Gastrocnemius medialis (tissue), 4 donors: ENCODE measurements around the gene XPO5. TPM values are rescaled to one million over a fixed set of nuclear protein-coding genes. Genes with fewer than 3 reads are reported as not detected.

Source experiments
- ATAC-seq, 2 donors: fragments of 150-250 bp; one replicate each; pipeline ENCODE4 v1.9.1; 2016
- DNase-seq, 2 donors: peaks; one replicate each; pipeline ENCODE4 v3.0.0-alpha.2; 2019
- H3K27ac ChIP-seq, 4 donors: fragments of 200-600 bp; sonication (generic); 1 replicate in 1 of 4; 2 replicates in 3 of 4; pipeline ENCODE4 v1.5.1; 2016 to 2018; ENCODE audit warnings: mild to moderate bottlenecking in 2 of 4, moderate library complexity in 1 of 4
- H3K27me3 ChIP-seq, 3 donors: fragments of 200-600 bp; sonication (generic) in 2 of 3; 1 replicate in 1 of 3; 2 replicates in 2 of 3; pipeline versions ENCODE4 v1.5.1 to v1.6.0; 2016 to 2019; ENCODE audit warnings: mild to moderate bottlenecking in 1 of 3, moderate library complexity in 1 of 3
- H3K36me3 ChIP-seq, 2 donors: fragments of 200-600 bp; sonication (generic) in 1 of 2; one replicate each; pipeline ENCODE4 v1.5.1; 2017 to 2018
- H3K4me1 ChIP-seq, 2 donors: fragments of 200-600 bp; sonication (generic) in 1 of 2; one replicate each; pipeline ENCODE4 v1.5.1; 2016 to 2017; ENCODE audit warnings: mild to moderate bottlenecking in 2 of 2
- H3K4me3 ChIP-seq, 4 donors: fragments of 200-600 bp; sonication (generic) in 3 of 4; 1 replicate in 1 of 4; 2 replicates in 3 of 4; pipeline ENCODE4 v1.5.1; 2016 to 2019; ENCODE audit warnings: mild to moderate bottlenecking in 2 of 4
- H3K9me3 ChIP-seq, 3 donors: fragments of 200-600 bp; sonication (generic) in 2 of 3; 1 replicate in 1 of 3; 2 replicates in 2 of 3; pipeline ENCODE4 v1.5.1; 2016 to 2019
- CTCF ChIP-seq, 5 experiments: fragments of 450-650 bp in 3 of 5; fragments of 200-600 bp in 2 of 5; sonication (generic) in 2 of 5; IDR thresholded peaks in 4 of 5; conservative IDR thresholded peaks in 1 of 5; 1 replicate in 4 of 5; 2 replicates in 1 of 5; pipeline ENCODE4 v1.5.1; 2016 to 2019; ENCODE audit warnings: antibody characterized with exemption in 5 of 5, mild to moderate bottlenecking in 3 of 5, moderate library complexity in 3 of 5
- POLR2A ChIP-seq, 2 donors: fragments of 450-650 bp; IDR thresholded peaks; one replicate each; pipeline ENCODE4 v1.6.1; 2017; ENCODE audit warnings: antibody characterized with exemption in 2 of 2, mild to moderate bottlenecking in 2 of 2, moderate library complexity in 2 of 2
- in situ Hi-C, 4 donors: fragments of 200-750 bp; cut with MboI; loops; one replicate each; pipeline versions ENCODE4 v1.15.0 to v1.8.0; 2017; ENCODE audit warnings: low sequenced_read_pairs in 4 of 4
- intact Hi-C: fragments of 100-400 bp; cut with DNase I; formaldehyde crosslinking; loops from one replicate; pipeline ENCODE4 v1.15.1; 2023; ENCODE audit warnings: low total_unique reads
- total RNA-seq, 4 donors: library from RNA; depleted of rRNA; stranded (reverse); fragments of >200 nt; gene quantifications; one replicate each; pipeline versions ENCODE4 v1.1.0 to v1.2.3, GENCODE V29; 2016

Gene XPO5
- total RNA-seq, 4 donors from 2014 or later, result 11.8 to 21.8 (median 16.6) TPM

- Histone ChIP-seq H3K9me3 (no peaks in the 10 kb centered on the region), H3K36me3 (no peaks in the 10 kb centered on the region), H3K4me3 (no peak overlapping the region), H3K27me3 (no peaks in the 10 kb centered on the region), H3K4me1 (peaks cover under 1 to 5% of the 10 kb centered on the region in 2 donors), H3K27ac (no peak overlapping the region)
- no peak for ATAC-seq
- in situ Hi-C loops, result no loop called here
- TF ChIP-seq POLR2A (IDR thresholded peaks at IDR 0.05) (no peak), CTCF (IDR thresholded peaks at IDR 0.05 in 4 of 5, conservative IDR thresholded peaks at IDR 0.05 in 1 of 5) (no peak)
- intact Hi-C loops, result no loop called here
- no peak for DNase-seq
Observed at GRCh38 chr6:43490523-43490939, 85.3 kb downstream of the XPO5 start.

- in situ Hi-C loops (no loop called here), intact Hi-C loops (no loop called here)
- no peak for TF ChIP-seq CTCF (IDR thresholded peaks at IDR 0.05 in 4 of 5, conservative IDR thresholded peaks at IDR 0.05 in 1 of 5)
- no peak for TF ChIP-seq POLR2A (IDR thresholded peaks at IDR 0.05)
- Histone ChIP-seq H3K36me3 (no peaks in the 10 kb centered on the region), H3K9me3 (no peaks in the 10 kb centered on the region), H3K4me1 (no peaks in the 10 kb centered on the region), H3K4me3 (no peak overlapping the region), H3K27ac (peak overlapping the region in 3 of 4 donors; percentile 62 to 81 (median 73)), H3K27me3 (no peaks in the 10 kb centered on the region)
- DNase-seq (no peak), ATAC-seq (no peak)
Observed at GRCh38 chr6:43489277-43490072, 86.4 kb downstream of the XPO5 start.

DNA sequence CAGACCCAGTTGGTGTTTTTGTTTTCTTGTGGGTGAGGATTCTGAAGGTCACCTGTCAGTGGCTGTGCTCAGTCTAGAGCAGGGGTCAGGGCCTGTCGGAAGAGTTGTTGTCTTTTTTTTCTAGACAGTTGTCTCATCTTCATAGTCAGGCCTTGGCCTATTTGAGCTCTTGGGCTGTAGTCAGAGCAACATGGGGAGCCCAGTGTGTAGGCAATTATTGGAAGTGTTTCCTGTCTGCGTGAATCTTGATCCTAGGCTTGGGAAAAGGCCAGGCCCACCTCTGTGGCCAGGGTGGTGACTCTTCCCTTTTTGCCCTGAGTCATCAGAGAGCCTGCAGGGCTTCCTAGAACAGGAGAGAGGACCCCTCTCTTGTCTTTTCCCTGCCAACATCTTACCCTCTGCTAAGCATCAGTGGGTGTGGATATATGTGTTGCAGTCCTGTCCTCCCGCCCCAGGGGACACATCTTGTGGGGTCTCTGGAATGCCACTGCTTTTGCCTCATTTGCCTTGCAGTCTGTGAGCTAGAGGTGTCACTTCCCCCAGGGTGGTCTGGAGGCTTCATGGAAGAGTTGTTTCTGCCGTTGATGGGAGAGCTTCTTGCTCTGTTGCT is 87.1 kb downstream of the XPO5 start:
- no peak for DNase-seq
- H3K4me3 ChIP-seq, result no peak overlapping the region
- TF ChIP-seq POLR2A (IDR thresholded peaks at IDR 0.05) (no peak), CTCF (IDR thresholded peaks at IDR 0.05 in 4 of 5, conservative IDR thresholded peaks at IDR 0.05 in 1 of 5) (no peak)
- H3K36me3 ChIP-seq, result no peaks in the 10 kb centered on the region
- no peaks in the 10 kb centered on the region for H3K9me3 ChIP-seq
- peak in 1 of 2 donors; percentile 4 for ATAC-seq
- intact Hi-C loops, result no loop called here
- in situ Hi-C loops, result no loop called here
- H3K27ac ChIP-seq, result peak overlapping the region; percentile 59 to 81 (median 68)
- H3K27me3 ChIP-seq, result no peaks in the 10 kb centered on the region
- no peaks in the 10 kb centered on the region for H3K4me1 ChIP-seq

- DNase-seq (no peak), ATAC-seq (no peak)
- peak overlapping the region in 2 of 4 donors; percentile 11 to 24 for H3K27ac ChIP-seq
- H3K36me3 ChIP-seq, result no peaks in the 10 kb centered on the region
- in situ Hi-C loops, result no loop called here
- no peaks in the 10 kb centered on the region for H3K9me3 ChIP-seq
- intact Hi-C loops, result no loop called here
- H3K4me1 ChIP-seq, result peaks cover 38 to 39% of the 10 kb centered on the region in 2 donors
- H3K4me3 ChIP-seq, result no peak overlapping the region
- H3K27me3 ChIP-seq, result no peaks in the 10 kb centered on the region
- TF ChIP-seq POLR2A (IDR thresholded peaks at IDR 0.05) (no peak), CTCF (IDR thresholded peaks at IDR 0.05 in 4 of 5, conservative IDR thresholded peaks at IDR 0.05 in 1 of 5) (no peak)
Observed at GRCh38 chr6:43481591-43482236, 94.1 kb downstream of the XPO5 start.
